ENCODE data around the gene BOLA1.

DNA sequence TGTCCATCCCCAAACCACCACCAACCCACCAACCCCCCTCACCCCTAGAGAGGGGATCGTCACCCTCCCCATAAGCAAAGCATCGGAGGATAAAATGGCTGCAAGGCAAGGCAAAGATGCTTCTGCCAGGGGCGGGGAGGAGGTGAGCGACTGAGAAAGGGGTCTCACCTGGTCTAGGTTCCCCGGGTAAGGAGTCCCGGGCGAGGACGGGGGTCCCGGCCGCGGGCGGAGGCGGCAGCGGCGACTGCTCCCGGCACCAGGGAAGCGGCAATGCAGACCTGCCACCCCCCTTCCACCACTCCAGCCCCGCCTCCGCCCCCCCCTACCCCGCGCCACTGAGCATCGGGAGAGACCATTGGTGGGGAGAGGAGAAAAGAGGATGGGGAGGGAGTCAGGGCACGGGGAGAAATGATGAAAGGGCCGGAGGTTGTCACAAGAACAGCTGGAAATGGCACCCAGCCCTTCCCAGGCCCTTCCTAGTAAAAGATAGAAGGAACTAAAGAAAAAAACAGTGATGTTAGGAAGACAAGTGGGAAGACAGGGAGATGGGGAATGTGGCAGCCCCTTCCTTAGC lies 18.3 kb downstream of the BOLA1 start, which contains the start of gene SV2A:
- no peak for TF ChIP-seq BACH2 (CRISPR knock-in tag; IDR thresholded peaks at IDR 0.05; ENCODE audit: borderline replicate concordance)
- TF ChIP-seq RARB (CRISPR knock-in tag; IDR thresholded peaks at IDR 0.05) = no peak
- TF ChIP-seq, protein P1, sequence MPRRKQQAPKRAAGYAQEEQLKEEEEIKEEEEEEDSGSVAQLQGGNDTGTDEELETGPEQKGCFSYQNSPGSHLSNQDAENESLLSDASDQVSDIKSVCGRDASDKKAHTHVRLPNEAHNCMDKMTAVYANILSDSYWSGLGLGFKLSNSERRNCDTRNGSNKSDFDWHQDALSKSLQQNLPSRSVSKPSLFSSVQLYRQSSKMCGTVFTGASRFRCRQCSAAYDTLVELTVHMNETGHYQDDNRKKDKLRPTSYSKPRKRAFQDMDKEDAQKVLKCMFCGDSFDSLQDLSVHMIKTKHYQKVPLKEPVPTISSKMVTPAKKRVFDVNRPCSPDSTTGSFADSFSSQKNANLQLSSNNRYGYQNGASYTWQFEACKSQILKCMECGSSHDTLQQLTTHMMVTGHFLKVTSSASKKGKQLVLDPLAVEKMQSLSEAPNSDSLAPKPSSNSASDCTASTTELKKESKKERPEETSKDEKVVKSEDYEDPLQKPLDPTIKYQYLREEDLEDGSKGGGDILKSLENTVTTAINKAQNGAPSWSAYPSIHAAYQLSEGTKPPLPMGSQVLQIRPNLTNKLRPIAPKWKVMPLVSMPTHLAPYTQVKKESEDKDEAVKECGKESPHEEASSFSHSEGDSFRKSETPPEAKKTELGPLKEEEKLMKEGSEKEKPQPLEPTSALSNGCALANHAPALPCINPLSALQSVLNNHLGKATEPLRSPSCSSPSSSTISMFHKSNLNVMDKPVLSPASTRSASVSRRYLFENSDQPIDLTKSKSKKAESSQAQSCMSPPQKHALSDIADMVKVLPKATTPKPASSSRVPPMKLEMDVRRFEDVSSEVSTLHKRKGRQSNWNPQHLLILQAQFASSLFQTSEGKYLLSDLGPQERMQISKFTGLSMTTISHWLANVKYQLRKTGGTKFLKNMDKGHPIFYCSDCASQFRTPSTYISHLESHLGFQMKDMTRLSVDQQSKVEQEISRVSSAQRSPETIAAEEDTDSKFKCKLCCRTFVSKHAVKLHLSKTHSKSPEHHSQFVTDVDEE (CRISPR knock-in tag; IDR thresholded peaks at IDR 0.05) = no peak
- TF ChIP-seq OSR1 (CRISPR knock-in tag; IDR thresholded peaks at IDR 0.05) = no peak
- no peak for TF ChIP-seq TCF4 (CRISPR knock-in tag; IDR thresholded peaks at IDR 0.05; ENCODE audit: borderline replicate concordance)
- TF ChIP-seq, protein P2, sequence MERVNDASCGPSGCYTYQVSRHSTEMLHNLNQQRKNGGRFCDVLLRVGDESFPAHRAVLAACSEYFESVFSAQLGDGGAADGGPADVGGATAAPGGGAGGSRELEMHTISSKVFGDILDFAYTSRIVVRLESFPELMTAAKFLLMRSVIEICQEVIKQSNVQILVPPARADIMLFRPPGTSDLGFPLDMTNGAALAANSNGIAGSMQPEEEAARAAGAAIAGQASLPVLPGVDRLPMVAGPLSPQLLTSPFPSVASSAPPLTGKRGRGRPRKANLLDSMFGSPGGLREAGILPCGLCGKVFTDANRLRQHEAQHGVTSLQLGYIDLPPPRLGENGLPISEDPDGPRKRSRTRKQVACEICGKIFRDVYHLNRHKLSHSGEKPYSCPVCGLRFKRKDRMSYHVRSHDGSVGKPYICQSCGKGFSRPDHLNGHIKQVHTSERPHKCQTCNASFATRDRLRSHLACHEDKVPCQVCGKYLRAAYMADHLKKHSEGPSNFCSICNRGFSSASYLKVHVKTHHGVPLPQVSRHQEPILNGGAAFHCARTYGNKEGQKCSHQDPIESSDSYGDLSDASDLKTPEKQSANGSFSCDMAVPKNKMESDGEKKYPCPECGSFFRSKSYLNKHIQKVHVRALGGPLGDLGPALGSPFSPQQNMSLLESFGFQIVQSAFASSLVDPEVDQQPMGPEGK (CRISPR knock-in tag; IDR thresholded peaks at IDR 0.05; ENCODE audit: borderline replicate concordance) = no peak
- TF ChIP-seq ZNF565 (CRISPR knock-in tag; conservative IDR thresholded peaks at IDR 0.05; ENCODE audit: low read depth) = no peak
- no peak for TF ChIP-seq ZNF8 (CRISPR knock-in tag; IDR thresholded peaks at IDR 0.05)
- TF ChIP-seq PPARA (CRISPR knock-in tag; IDR thresholded peaks at IDR 0.05; ENCODE audit: borderline replicate concordance) = no peak
- TF ChIP-seq ESRRG (CRISPR knock-in tag; IDR thresholded peaks at IDR 0.05) = no peak
- TF ChIP-seq GLIS3 (CRISPR knock-in tag; IDR thresholded peaks at IDR 0.05) = no peak

Measured in SK-N-SH treated with all-trans-retinoic acid at 6 μM for 48 hours (cell line).